ENCODE measurements around the gene POLK.

DNA sequence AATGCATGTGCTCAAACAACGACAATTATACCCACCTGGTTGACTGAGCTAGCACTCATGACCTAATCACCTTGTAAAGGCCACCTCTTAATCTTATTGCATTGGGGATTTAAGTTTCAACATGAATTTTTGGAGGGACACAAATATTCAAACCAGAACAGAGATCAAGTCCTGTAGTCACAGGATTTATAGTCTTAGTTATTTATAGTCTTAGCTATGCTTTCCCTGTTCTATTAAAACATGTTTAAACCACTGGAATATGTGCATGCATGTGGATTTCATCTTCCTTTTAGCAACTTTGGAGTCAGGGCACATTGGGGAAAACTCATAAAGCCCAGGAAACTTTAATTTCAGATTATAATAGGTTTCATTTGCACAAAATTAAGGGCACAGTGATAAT is 126.3 kb downstream of the POLK start:
- TF ChIP-seq EZH2 (IDR thresholded peaks at IDR 0.05; ENCODE audit: low read depth) = no peak
- TF ChIP-seq, protein P1, sequence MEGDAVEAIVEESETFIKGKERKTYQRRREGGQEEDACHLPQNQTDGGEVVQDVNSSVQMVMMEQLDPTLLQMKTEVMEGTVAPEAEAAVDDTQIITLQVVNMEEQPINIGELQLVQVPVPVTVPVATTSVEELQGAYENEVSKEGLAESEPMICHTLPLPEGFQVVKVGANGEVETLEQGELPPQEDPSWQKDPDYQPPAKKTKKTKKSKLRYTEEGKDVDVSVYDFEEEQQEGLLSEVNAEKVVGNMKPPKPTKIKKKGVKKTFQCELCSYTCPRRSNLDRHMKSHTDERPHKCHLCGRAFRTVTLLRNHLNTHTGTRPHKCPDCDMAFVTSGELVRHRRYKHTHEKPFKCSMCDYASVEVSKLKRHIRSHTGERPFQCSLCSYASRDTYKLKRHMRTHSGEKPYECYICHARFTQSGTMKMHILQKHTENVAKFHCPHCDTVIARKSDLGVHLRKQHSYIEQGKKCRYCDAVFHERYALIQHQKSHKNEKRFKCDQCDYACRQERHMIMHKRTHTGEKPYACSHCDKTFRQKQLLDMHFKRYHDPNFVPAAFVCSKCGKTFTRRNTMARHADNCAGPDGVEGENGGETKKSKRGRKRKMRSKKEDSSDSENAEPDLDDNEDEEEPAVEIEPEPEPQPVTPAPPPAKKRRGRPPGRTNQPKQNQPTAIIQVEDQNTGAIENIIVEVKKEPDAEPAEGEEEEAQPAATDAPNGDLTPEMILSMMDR (conservative IDR thresholded peaks at IDR 0.05) = no peak
